Mucosa of gallbladder (tissue), 1 donor: ENCODE results near the gene CXCL13. TPM values are rescaled to one million over a fixed set of nuclear protein-coding genes. Genes with fewer than 3 reads are reported as not detected.

Experiments used
- total RNA-seq: library from RNA; stranded (reverse); gene quantifications from one replicate; pipeline ENCODE4 v1.2.1, GENCODE V29; 2021
- donor health status: DM: no; HTN: no; CAD: no.

Gene CXCL13
- total RNA-seq, 1 donor from 2014 or later = 2.8 TPM

Other genes with a start within 250 kb of the CXCL13 start
- 43.2 TPM for gene CNOT6L, start 213.5 kb downstream of the CXCL13 start, total RNA-seq